T-cell (primary cell): ENCODE data around the gene FADS1. TPM values are rescaled to one million over a fixed set of nuclear protein-coding genes. Genes with fewer than 3 reads are reported as not detected.

Experiments
- ATAC-seq, 4 experiments: fragments of 200-7000 bp in 3 of 4; fragments of 150-1000 bp in 1 of 4; cut with Tn5 transposase; replicated peaks in 1 of 4; 1 replicate in 3 of 4; 2 replicates in 1 of 4; pipeline ENCODE4 v1.10.0; 2021; ENCODE audit warnings: moderate library complexity in 3 of 4, mild to moderate bottlenecking in 2 of 4, moderate number of reproducible peaks in 1 of 4
- CTCF ChIA-PET, 2 donors: fragments of 300-600 bp; sonication (Branson Sonifier 250); formaldehyde crosslinking; loops; one replicate each; lab custom pipeline; 2022; ENCODE audit warnings: antibody characterized with exemption in 2 of 2; lab: Charles Lee
- POLR2A ChIA-PET, 2 donors: fragments of 300-600 bp; sonication (Branson Sonifier 250); formaldehyde crosslinking; loops; one replicate each; lab custom pipeline; 2022; ENCODE audit warnings: antibody characterized with exemption in 2 of 2; lab: Charles Lee
- DNase-seq, 35 experiments: peaks; one replicate each; pipeline versions ENCODE4 v3.0.0 to v3.0.0-alpha.2; 2013 to 2023
- H3K27ac ChIP-seq: one replicate; pipeline ENCODE4 v1.5.1; 2013; ENCODE audit warnings: low read length
- H3K27me3 ChIP-seq, 2 experiments: replicated peaks in 1 of 2; 1 replicate in 1 of 2; 2 replicates in 1 of 2; pipeline versions ENCODE4 v1.6.1 to v1.7.0; 2013; ENCODE audit warnings: low read length in 1 of 2, mixed read lengths in 1 of 2; ENCODE audit not compliant: control insufficient read depth in 2 of 2, insufficient read depth in 2 of 2; ENCODE audit errors: extremely low read depth in 1 of 2
- H3K36me3 ChIP-seq, 2 donors: 1 replicate in 1 of 2; 2 replicates in 1 of 2; pipeline versions ENCODE4 v1.6.1 to v1.7.0; 2013; ENCODE audit warnings: low read length in 1 of 2; ENCODE audit not compliant: control insufficient read depth in 2 of 2, insufficient read depth in 1 of 2; ENCODE audit errors: extremely low read depth in 1 of 2
- H3K4me1 ChIP-seq, 2 experiments: 1 replicate in 1 of 2; 2 replicates in 1 of 2; pipeline versions ENCODE4 v1.6.1 to v1.7.0; 2013; ENCODE audit warnings: low read length in 2 of 2, mixed read lengths in 1 of 2; ENCODE audit not compliant: insufficient read depth in 2 of 2, control insufficient read depth in 1 of 2; ENCODE audit errors: extremely low read depth in 1 of 2
- H3K4me3 ChIP-seq, 2 donors: 1 replicate in 1 of 2; 2 replicates in 1 of 2; pipeline versions ENCODE4 v1.5.1 to v1.7.0; 2013; ENCODE audit warnings: mild to moderate bottlenecking in 2 of 2, low read length in 1 of 2, moderate library complexity in 1 of 2; ENCODE audit not compliant: control insufficient read depth in 1 of 2; ENCODE audit errors: extremely low read depth in 1 of 2
- H3K9me3 ChIP-seq: 2 replicates; pipeline ENCODE4 v1.7.0; 2013
- H3K27ac Mint-ChIP-seq, 2 donors: one replicate each; pipeline ENCODE4 v1.8.0; 2020 to 2021; ENCODE audit warnings: mild to moderate bottlenecking in 2 of 2, mixed read lengths in 2 of 2
- H3K27me3 Mint-ChIP-seq, 2 donors: one replicate each; pipeline ENCODE4 v1.8.0; 2021 to 2022; ENCODE audit warnings: mixed read lengths in 2 of 2
- H3K36me3 Mint-ChIP-seq: one replicate; pipeline ENCODE4 v1.8.0; 2021; ENCODE audit warnings: mixed read lengths
- H3K4me1 Mint-ChIP-seq, 3 donors: one replicate each; pipeline ENCODE4 v1.8.0; 2020 to 2022; ENCODE audit warnings: mixed read lengths in 3 of 3, mild to moderate bottlenecking in 1 of 3
- H3K4me3 Mint-ChIP-seq, 3 donors: one replicate each; pipeline ENCODE4 v1.8.0; 2020 to 2022; ENCODE audit warnings: mild to moderate bottlenecking in 3 of 3, mixed read lengths in 3 of 3, moderate library complexity in 3 of 3
- H3K9me3 Mint-ChIP-seq, 3 donors: one replicate each; pipeline ENCODE4 v1.8.0; 2020 to 2022; ENCODE audit warnings: mixed read lengths in 3 of 3
- WGBS: methylation state at CpG from one replicate; pipeline ENCODE4 v1.1.5; 2013; ENCODE audit warnings: missing lambda C conversion rate; ENCODE audit not compliant: insufficient coverage; 5-methylcytosine and 5-hydroxymethylcytosine counted together
- total RNA-seq, 35 experiments: library from RNA in 6 of 35; stranded (reverse) in 6 of 35; fragments of 120-200 nt in 1 of 35; gene quantifications; one replicate each; pipeline versions ENCODE4 v1.2.1 to v1.2.4 and lab custom pipeline; 2013 to 2026

Gene FADS1
- total RNA-seq, 5 donors from 2014 or later (not counting 1 experiment from before 2014, with no cell fraction given): 1.9 to 8.8 (median 2.9) TPM

DNA sequence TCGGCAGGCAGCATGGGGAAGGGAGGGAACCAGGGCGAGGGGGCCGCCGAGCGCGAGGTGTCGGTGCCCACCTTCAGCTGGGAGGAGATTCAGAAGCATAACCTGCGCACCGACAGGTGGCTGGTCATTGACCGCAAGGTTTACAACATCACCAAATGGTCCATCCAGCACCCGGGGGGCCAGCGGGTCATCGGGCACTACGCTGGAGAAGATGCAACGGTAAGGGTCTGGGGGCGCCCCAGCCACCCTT, 11.5 kb upstream of the FADS1 start:
- ChIA-PET POLR2A (interaction anchor here in 1 of 2 donors (0.6 to 0.7 kb wide), 3 partner anchors 17 to 284 kb away, joined by 3 to 6 read pairs (median 5); no protein-coding TSS in a partner anchor), CTCF (interaction anchor here in 1 of 2 donors (1.2 kb wide), 1 partner anchor 31 kb away, joined by 4 read pairs; no protein-coding TSS in a partner anchor)
- no peak for ATAC-seq
- H3K4me3 Mint-ChIP-seq: peak overlapping the region; percentile 75 to 85 (median 78)
- no peak overlapping the region for H3K27ac Mint-ChIP-seq
- peak overlapping the region; percentile 51 to 76 for H3K4me3 ChIP-seq
- H3K27ac ChIP-seq: no peak overlapping the region
- H3K4me1 Mint-ChIP-seq: peaks cover 18 to 49% (median 20%) of the 10 kb centered on the region in 3 donors
- no peaks in the 10 kb centered on the region for H3K36me3 ChIP-seq
- H3K9me3 ChIP-seq: no peaks in the 10 kb centered on the region
- no peak for DNase-seq
- no peaks in the 10 kb centered on the region for H3K36me3 Mint-ChIP-seq
- peaks cover 0 to 36% of the 10 kb centered on the region in 2 experiments for H3K27me3 ChIP-seq
- 0% methylated on average over 16 of the region's 16 CpGs for WGBS
- no peaks in the 10 kb centered on the region for H3K9me3 Mint-ChIP-seq
- peaks cover 0 to 44% of the 10 kb centered on the region in 2 donors for H3K27me3 Mint-ChIP-seq
- peaks cover 25 to 26% of the 10 kb centered on the region in 2 experiments for H3K4me1 ChIP-seq

DNA sequence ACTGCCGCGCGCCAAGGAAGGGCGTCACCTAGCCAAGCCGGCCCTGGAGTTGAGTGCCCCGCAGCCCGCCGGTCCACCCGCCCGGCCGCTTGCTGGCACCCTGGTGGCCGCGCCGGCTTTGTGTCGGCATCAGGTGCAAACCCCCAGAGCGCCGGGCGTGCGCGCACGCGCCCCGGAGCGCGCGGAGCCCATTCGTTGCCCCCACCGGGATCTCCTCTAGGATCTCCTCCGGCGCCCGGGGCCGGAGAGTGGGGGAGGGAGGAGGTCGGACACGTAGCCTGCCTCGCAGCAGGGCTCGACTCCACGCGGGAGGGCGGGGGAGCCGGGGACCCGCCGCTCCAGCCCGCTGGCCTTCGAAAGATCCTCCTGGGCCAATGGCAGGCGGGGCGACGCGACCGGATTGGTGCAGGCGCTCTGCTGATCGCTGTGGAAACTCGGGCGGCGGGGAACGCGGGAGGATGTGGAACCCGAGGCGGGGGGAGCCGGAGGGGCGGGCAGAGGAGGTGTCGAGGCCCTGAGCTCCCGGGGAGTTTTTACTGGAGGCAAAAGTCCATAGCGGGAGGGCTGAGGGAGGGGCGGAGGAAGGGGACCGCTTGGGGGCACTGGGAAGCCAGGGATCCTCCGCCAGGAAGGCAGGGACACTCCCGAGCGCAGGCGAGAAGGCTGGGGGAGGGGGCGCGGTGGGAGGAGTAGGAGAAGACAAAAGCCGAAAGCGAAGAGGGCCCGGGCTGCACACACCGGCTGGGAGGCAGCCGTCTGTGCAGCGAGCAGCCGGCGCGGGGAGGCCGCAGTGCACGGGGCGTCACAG, 11.0 kb upstream of the FADS1 start, which contains the start of gene FADS2:
Gene FADS2 (plus strand): TSS at position 730 of the 808 bp plus-strand sequence. CDS start 91 bp downstream, outside the sequence.
- Histone ChIP-seq H3K4me3 (peak within 1 kb of the TSS; percentile 51 to 76), H3K27me3 (peaks cover 0 to 36% of the 10 kb centered on the region in 2 experiments), H3K9me3 (no peaks in the 10 kb centered on the region), H3K36me3 (no peaks in the 10 kb centered on the region), H3K27ac (no peak within 1 kb of the TSS), H3K4me1 (peaks cover 25 to 26% of the 10 kb centered on the region in 2 experiments)
- H3K27ac Mint-ChIP-seq: no peak within 1 kb of the TSS
- H3K9me3 Mint-ChIP-seq: no peaks in the 10 kb centered on the region
- H3K36me3 Mint-ChIP-seq: no peaks in the 10 kb centered on the region
- 2% methylated on average over 81 of the region's 83 CpGs for WGBS
- peak in 34 of 35 experiments; percentile 29 to 89 (median 58) for DNase-seq
- peak within 1 kb of the TSS; percentile 75 to 85 (median 78) for H3K4me3 Mint-ChIP-seq
- CTCF ChIA-PET: interaction anchor here in 1 of 2 donors (0.9 to 1.2 kb wide), 2 partner anchors 9 to 31 kb away, joined by 3 to 4 read pairs; no protein-coding TSS in a partner anchor
- ATAC-seq: peak; percentile 75 to 90 (median 82)
- peaks cover 17 to 44% (median 20%) of the 10 kb centered on the region in 3 donors for H3K4me1 Mint-ChIP-seq
- peaks cover 0 to 44% of the 10 kb centered on the region in 2 donors for H3K27me3 Mint-ChIP-seq
- POLR2A ChIA-PET: interaction anchor here in 1 of 2 donors (0.6 to 0.7 kb wide), 3 partner anchors 18 to 285 kb away, joined by 3 to 6 read pairs (median 5); no protein-coding TSS in a partner anchor

DNA sequence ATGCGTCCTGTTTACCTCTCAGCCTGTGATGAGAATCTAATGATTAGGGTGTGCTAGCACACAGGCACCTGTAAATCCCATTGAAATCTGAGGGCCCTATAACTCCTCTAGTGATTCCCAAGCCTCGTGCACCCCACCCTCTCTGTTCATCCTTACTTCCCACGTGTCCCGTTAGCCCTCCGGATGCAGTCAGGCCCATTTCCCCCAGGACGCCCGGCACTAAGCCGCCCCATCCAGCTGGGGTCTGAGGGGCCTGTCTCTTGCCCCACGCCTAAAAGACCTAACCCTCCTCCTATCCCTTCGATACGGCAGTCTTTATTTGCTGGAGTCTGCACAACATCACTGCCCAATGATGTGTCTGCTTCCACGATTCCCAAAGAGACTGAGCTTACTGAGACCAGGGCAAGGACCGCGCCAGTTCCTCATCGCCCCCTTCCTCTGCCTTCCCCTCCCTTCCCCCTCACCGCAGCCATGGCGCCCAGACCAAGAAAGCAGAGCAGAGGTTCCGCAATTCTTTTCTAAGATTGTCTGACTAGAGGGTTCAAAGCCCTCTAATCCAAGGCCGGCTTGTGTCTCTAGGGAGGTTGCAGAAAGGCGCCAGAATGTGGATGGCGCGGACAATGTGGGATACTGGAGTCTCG, 10.2 kb upstream of the FADS1 start:
- peak overlapping the region; percentile 51 for H3K4me3 ChIP-seq
- Mint-ChIP-seq H3K4me1 (peaks cover 17 to 39% (median 20%) of the 10 kb centered on the region in 3 donors), H3K27me3 (peaks cover 0 to 41% of the 10 kb centered on the region in 2 donors), H3K27ac (no peak overlapping the region), H3K36me3 (no peaks in the 10 kb centered on the region), H3K4me3 (peak overlapping the region; percentile 75 to 85 (median 78)), H3K9me3 (no peaks in the 10 kb centered on the region)
- DNase-seq (peak in 3 of 35 experiments; percentile 9 to 26 (median 10)), ATAC-seq (no peak)
- CTCF ChIA-PET: interaction anchor here in 1 of 2 donors (0.9 to 2.0 kb wide), 2 partner anchors 9 to 30 kb away, joined by 3 to 6 read pairs; no protein-coding TSS in a partner anchor
- H3K27ac ChIP-seq: no peak overlapping the region
- H3K27me3 ChIP-seq: peaks cover 0 to 36% of the 10 kb centered on the region in 2 experiments
- 46% methylated on average over 15 of the region's 23 CpGs for WGBS
- H3K36me3 ChIP-seq: no peaks in the 10 kb centered on the region
- no peaks in the 10 kb centered on the region for H3K9me3 ChIP-seq
- POLR2A ChIA-PET: no interaction called here
- H3K4me1 ChIP-seq: peaks cover 25 to 26% of the 10 kb centered on the region in 2 experiments

DNA sequence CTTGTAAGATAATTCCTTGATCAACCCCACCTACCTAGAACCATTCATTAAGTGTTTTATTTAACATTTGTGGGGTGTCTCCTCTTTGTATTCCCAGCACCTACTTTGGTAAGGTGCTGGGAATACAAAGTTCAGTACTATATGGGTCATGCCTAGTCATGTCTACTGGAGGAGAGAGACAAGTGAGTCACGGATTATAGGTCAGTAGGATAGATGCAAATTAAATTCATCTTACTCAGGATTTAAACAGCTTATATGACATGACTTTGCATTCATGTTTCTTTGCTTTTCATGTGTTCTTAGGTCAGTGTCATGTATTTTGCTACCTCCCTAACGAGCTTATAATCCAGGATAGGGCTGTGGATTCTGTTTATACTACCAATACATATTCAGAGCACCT, 3.4 kb upstream of the FADS1 start:
- ATAC-seq (no peak), DNase-seq (no peak)
- CTCF ChIA-PET: interaction anchor here in 1 of 2 donors (0.7 to 1.5 kb wide), 2 partner anchors 23 to 262 kb away, joined by 4 to 5 read pairs; no protein-coding TSS in a partner anchor
- Mint-ChIP-seq H3K9me3 (no peaks in the 10 kb centered on the region), H3K27ac (no peak overlapping the region), H3K27me3 (peaks cover 0 to 21% of the 10 kb centered on the region in 2 donors), H3K36me3 (no peaks in the 10 kb centered on the region), H3K4me3 (no peak overlapping the region), H3K4me1 (peaks cover 10 to 15% (median 10%) of the 10 kb centered on the region in 3 donors)
- H3K9me3 ChIP-seq: no peaks in the 10 kb centered on the region
- no CpG with 5 or more reads among the region's 2 CpGs for WGBS
- no peaks in the 10 kb centered on the region for H3K36me3 ChIP-seq
- H3K4me3 ChIP-seq: no peak overlapping the region
- H3K4me1 ChIP-seq: peaks cover 8 to 20% of the 10 kb centered on the region in 2 experiments
- no peak overlapping the region for H3K27ac ChIP-seq
- peaks cover 0 to 30% of the 10 kb centered on the region in 2 experiments for H3K27me3 ChIP-seq
- POLR2A ChIA-PET: no interaction called here

DNA sequence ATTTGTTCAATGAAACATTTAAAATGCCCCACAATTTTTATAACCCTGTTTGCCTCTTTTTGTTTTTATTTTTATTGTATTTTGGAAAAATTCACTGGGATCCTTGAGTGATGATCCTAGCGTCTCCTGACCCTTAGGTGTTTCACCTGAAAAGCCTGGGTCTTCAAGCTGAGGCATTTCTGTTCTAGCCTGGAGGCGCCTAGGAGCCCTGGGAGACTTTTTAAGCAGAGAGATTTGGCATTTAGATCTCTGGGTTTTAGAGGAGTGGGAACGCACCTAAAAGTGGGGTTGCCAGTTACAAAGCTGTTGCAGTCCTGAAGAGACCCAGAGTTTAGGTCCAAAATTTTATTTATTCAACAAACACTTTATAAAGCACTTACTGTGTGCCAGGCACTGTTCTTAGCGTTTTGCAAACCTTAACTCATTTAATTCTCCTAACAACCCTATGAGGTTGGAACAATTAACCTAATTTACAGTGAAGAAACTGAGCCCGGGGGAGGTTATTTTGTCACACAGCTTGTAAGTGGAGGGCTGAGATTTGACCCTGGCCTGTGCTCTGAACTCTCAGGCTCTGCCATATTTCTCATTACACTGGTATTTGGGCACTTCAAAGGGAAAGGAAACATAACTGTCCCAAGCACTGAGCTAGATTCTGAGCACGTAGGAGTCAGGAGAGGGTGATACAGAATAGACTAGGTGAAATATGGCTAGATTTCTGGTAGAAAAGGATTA, 834 bp upstream of the FADS1 start:
- H3K27ac ChIP-seq: no peak overlapping the region
- ChIA-PET CTCF (interaction anchor here in 1 of 2 donors (1.0 to 1.8 kb wide), 3 partner anchors 10 to 20 kb away, joined by 3 to 6 read pairs (median 5); no protein-coding TSS in a partner anchor), POLR2A (interaction anchor here in 1 of 2 donors (0.5 kb wide), 1 partner anchor 26 kb away, joined by 4 read pairs; no protein-coding TSS in a partner anchor)
- Mint-ChIP-seq H3K36me3 (no peaks in the 10 kb centered on the region), H3K27me3 (peaks cover 0 to 33% of the 10 kb centered on the region in 2 donors), H3K27ac (no peak overlapping the region), H3K4me1 (peaks cover 13 to 19% (median 16%) of the 10 kb centered on the region in 3 donors), H3K4me3 (peak overlapping the region; percentile 64 to 91 (median 74)), H3K9me3 (no peaks in the 10 kb centered on the region)
- WGBS: 80% methylated on average over 1 of the region's 6 CpGs
- H3K4me1 ChIP-seq: peaks cover 12 to 26% of the 10 kb centered on the region in 2 experiments
- H3K36me3 ChIP-seq: peaks cover 0 to under 1% of the 10 kb centered on the region in 2 donors
- H3K4me3 ChIP-seq: peak overlapping the region in 1 of 2 donors; percentile 38
- peaks cover 0 to 46% of the 10 kb centered on the region in 2 experiments for H3K27me3 ChIP-seq
- ATAC-seq: no peak
- DNase-seq: no peak
- H3K9me3 ChIP-seq: no peaks in the 10 kb centered on the region
